Trophoblast cell (in vitro differentiated cells and primary cell): Measurements from ENCODE around the gene CDCP1.

Experiments
- DNase-seq, 2 donors: peaks; one replicate each; pipeline ENCODE4 v3.0.0-alpha.2; 2016
- H2AFZ ChIP-seq: 2 replicates; pipeline ENCODE4 v1.6.1; 2013; ENCODE audit warnings: low read length, moderate library complexity, mild to moderate bottlenecking; ENCODE audit not compliant: insufficient read depth, poor library complexity
- H2AK5ac ChIP-seq: 2 replicates; pipeline ENCODE4 v1.6.1; 2013; ENCODE audit warnings: mild to moderate bottlenecking, low read length
- H2BK120ac ChIP-seq: 2 replicates; pipeline ENCODE4 v1.6.1; 2013; ENCODE audit warnings: low read length, mild to moderate bottlenecking, moderate library complexity; ENCODE audit not compliant: insufficient read depth, poor library complexity
- H2BK12ac ChIP-seq: 2 replicates; pipeline ENCODE4 v1.6.1; 2013; ENCODE audit warnings: mild to moderate bottlenecking, low read length, moderate library complexity
- H2BK5ac ChIP-seq: 2 replicates; pipeline ENCODE4 v1.6.1; 2013; ENCODE audit warnings: low read length, low read depth, moderate library complexity, mild to moderate bottlenecking; ENCODE audit not compliant: poor library complexity
- H3K14ac ChIP-seq: 2 replicates; pipeline ENCODE4 v1.6.1; 2013; ENCODE audit warnings: mild to moderate bottlenecking, low read length
- H3K18ac ChIP-seq: 2 replicates; pipeline ENCODE4 v1.6.1; 2013; ENCODE audit warnings: mild to moderate bottlenecking, low read length
- H3K23ac ChIP-seq: 2 replicates; pipeline ENCODE4 v1.6.1; 2013; ENCODE audit warnings: low read length
- H3K27ac ChIP-seq: 2 replicates; pipeline ENCODE4 v1.5.1; 2013; ENCODE audit warnings: low read depth, mild to moderate bottlenecking, inconsistent platforms, low read length, moderate library complexity
- H3K27me3 ChIP-seq: 2 replicates; pipeline ENCODE4 v1.6.1; 2013; ENCODE audit warnings: inconsistent platforms, mild to moderate bottlenecking, low read length, moderate library complexity; ENCODE audit not compliant: insufficient read depth
- H3K36me3 ChIP-seq, 2 experiments: 1 replicate in 1 of 2; 2 replicates in 1 of 2; pipeline ENCODE4 v1.6.1; 2013; ENCODE audit warnings: low read length in 2 of 2, mild to moderate bottlenecking in 2 of 2, moderate library complexity in 1 of 2; ENCODE audit not compliant: insufficient read depth in 2 of 2, control insufficient read depth in 1 of 2
- H3K4ac ChIP-seq: 2 replicates; pipeline ENCODE4 v1.6.1; 2013; ENCODE audit warnings: low read depth, mild to moderate bottlenecking, low read length, moderate library complexity
- H3K4me1 ChIP-seq, 2 experiments: 1 replicate in 1 of 2; 2 replicates in 1 of 2; pipeline ENCODE4 v1.6.1; 2013; ENCODE audit warnings: low read length in 2 of 2, mild to moderate bottlenecking in 2 of 2, moderate library complexity in 1 of 2; ENCODE audit not compliant: insufficient read depth in 2 of 2, control insufficient read depth in 1 of 2
- H3K4me2 ChIP-seq: 2 replicates; pipeline ENCODE4 v1.6.1; 2013; ENCODE audit warnings: inconsistent platforms, mild to moderate bottlenecking, low read length, moderate library complexity
- H3K4me3 ChIP-seq: 2 replicates; pipeline ENCODE4 v1.5.1; 2013; ENCODE audit warnings: mild to moderate bottlenecking, low read depth, low read length, inconsistent platforms
- H3K79me1 ChIP-seq: one replicate; pipeline ENCODE4 v1.6.1; 2013; ENCODE audit warnings: low read length
- H3K79me2 ChIP-seq: 2 replicates; pipeline ENCODE4 v1.6.1; 2013; ENCODE audit warnings: low read length, mild to moderate bottlenecking; ENCODE audit not compliant: control insufficient read depth, insufficient read depth, poor library complexity
- H3K9ac ChIP-seq: 2 replicates; pipeline ENCODE4 v1.6.1; 2013; ENCODE audit warnings: mild to moderate bottlenecking, low read length
- H3K9me3 ChIP-seq: 2 replicates; pipeline ENCODE4 v1.6.1; 2013; ENCODE audit warnings: low read depth, mild to moderate bottlenecking, control low read depth, inconsistent platforms, low read length; ENCODE audit not compliant: insufficient read depth
- H4K12ac ChIP-seq: 2 replicates; pipeline ENCODE4 v1.6.1; 2013; ENCODE audit warnings: low read depth, mild to moderate bottlenecking, low read length, moderate library complexity
- H4K8ac ChIP-seq: 2 replicates; pipeline ENCODE4 v1.6.1; 2013; ENCODE audit warnings: low read depth, mild to moderate bottlenecking, low read length, moderate library complexity
- H4K91ac ChIP-seq: one replicate; pipeline ENCODE4 v1.6.1; 2013; ENCODE audit warnings: low read depth, mild to moderate bottlenecking, low read length, moderate library complexity
- WGBS: extraction: QIAGEN DNeasy Blood & Tissue Kit; methylation state at CpG from one replicate; pipeline ENCODE4 v1.1.7; 2013; ENCODE audit warnings: missing lambda C conversion rate; ENCODE audit not compliant: insufficient read length, insufficient coverage; ENCODE audit errors: extremely low coverage; 5-methylcytosine and 5-hydroxymethylcytosine counted together

Gene CDCP1

DNA sequence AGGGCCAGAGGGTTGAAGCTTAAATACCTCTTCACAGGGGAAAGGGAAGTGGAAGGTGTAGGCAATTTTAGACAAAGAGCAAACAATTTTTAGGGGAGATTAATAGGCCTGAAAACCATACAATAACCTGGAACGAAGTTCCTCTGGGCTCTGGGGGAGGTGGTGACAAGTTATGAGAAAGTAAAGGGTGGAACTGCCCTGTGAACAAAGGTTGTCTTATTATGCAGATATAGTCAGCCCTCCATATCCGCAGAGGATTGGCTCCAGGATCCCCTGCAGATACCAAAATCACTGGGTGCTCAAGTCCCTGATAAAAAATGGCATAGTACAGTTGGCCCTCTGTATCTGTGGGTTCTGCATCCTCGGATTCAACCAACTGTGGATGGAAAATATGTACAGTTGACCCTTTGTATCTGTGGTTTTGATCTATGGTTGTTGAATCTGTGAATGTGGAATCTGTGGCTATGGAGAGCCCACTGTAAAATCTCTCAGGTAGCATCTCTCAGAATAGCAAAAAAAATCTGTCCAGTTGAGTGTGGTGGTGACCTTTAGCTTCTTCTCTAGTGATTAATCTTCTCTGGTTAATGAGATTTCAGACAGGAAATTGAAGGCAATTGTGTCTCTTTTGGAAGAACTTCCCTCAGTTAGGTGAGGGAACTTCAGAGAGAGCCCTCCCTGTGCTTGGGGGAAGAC is 79.9 kb downstream of the CDCP1 start:
- no peak overlapping the region for H3K27ac ChIP-seq
- H2BK12ac ChIP-seq, result no peak overlapping the region
- peaks cover 3 to 5% of the 10 kb centered on the region in 2 experiments for H3K4me1 ChIP-seq
- H3K27me3 ChIP-seq, result no peaks in the 10 kb centered on the region
- no peak overlapping the region for H3K23ac ChIP-seq
- H3K9ac ChIP-seq, result no peak overlapping the region
- no peak overlapping the region for H4K12ac ChIP-seq
- H3K79me1 ChIP-seq, result peaks cover 2% of the 10 kb centered on the region
- no peak overlapping the region for H4K91ac ChIP-seq
- no peak overlapping the region for H3K4ac ChIP-seq
- H3K4me3 ChIP-seq, result no peak overlapping the region
- DNase-seq, result no peak
- H2BK5ac ChIP-seq, result no peak overlapping the region
- WGBS, result no CpG with 5 or more reads among the region's 3 CpGs
- no peak overlapping the region for H2AK5ac ChIP-seq
- H3K36me3 ChIP-seq, result no peaks in the 10 kb centered on the region
- no peak overlapping the region for H3K4me2 ChIP-seq
- H3K9me3 ChIP-seq, result no peaks in the 10 kb centered on the region
- no peak overlapping the region for H2BK120ac ChIP-seq
- no peak overlapping the region for H2AFZ ChIP-seq
- no peak overlapping the region for H3K18ac ChIP-seq
- no peaks in the 10 kb centered on the region for H3K79me2 ChIP-seq
- H3K14ac ChIP-seq, result no peak overlapping the region
- H4K8ac ChIP-seq, result no peak overlapping the region

DNA sequence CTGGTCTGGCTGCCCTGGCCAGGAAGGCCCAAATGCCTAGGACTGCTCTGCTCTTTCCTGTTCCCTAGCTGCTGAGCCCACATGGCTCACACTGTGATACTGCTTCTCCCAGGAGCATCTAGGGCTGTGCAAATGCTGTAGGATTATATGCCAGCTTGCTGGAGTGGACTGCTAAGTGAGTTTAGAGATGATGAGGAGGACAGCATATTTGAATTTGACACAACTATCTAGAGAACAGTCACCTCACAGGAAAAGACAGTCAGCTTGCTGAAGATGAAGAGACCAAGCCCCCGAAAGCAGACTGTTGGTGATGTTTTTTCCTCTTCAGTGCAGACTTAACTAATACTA is 80.8 kb downstream of the CDCP1 start:
- no peak overlapping the region for H2BK120ac ChIP-seq
- DNase-seq, result no peak
- H3K79me2 ChIP-seq, result no peaks in the 10 kb centered on the region
- H2BK12ac ChIP-seq, result no peak overlapping the region
- no peak overlapping the region for H2BK5ac ChIP-seq
- H3K9me3 ChIP-seq, result no peaks in the 10 kb centered on the region
- no peak overlapping the region for H3K18ac ChIP-seq
- H2AK5ac ChIP-seq, result no peak overlapping the region
- H3K27ac ChIP-seq, result no peak overlapping the region
- H4K91ac ChIP-seq, result no peak overlapping the region
- no peak overlapping the region for H3K23ac ChIP-seq
- H3K14ac ChIP-seq, result no peak overlapping the region
- H3K4me1 ChIP-seq, result peaks cover 3 to 5% of the 10 kb centered on the region in 2 experiments
- H3K36me3 ChIP-seq, result no peaks in the 10 kb centered on the region
- no peaks in the 10 kb centered on the region for H3K27me3 ChIP-seq
- H4K8ac ChIP-seq, result no peak overlapping the region
- H3K4me2 ChIP-seq, result no peak overlapping the region
- H4K12ac ChIP-seq, result no peak overlapping the region
- no peak overlapping the region for H2AFZ ChIP-seq
- peaks cover 2% of the 10 kb centered on the region for H3K79me1 ChIP-seq
- no CpG with 5 or more reads among the region's 1 CpG for WGBS
- no peak overlapping the region for H3K4me3 ChIP-seq
- no peak overlapping the region for H3K4ac ChIP-seq
- no peak overlapping the region for H3K9ac ChIP-seq

DNA sequence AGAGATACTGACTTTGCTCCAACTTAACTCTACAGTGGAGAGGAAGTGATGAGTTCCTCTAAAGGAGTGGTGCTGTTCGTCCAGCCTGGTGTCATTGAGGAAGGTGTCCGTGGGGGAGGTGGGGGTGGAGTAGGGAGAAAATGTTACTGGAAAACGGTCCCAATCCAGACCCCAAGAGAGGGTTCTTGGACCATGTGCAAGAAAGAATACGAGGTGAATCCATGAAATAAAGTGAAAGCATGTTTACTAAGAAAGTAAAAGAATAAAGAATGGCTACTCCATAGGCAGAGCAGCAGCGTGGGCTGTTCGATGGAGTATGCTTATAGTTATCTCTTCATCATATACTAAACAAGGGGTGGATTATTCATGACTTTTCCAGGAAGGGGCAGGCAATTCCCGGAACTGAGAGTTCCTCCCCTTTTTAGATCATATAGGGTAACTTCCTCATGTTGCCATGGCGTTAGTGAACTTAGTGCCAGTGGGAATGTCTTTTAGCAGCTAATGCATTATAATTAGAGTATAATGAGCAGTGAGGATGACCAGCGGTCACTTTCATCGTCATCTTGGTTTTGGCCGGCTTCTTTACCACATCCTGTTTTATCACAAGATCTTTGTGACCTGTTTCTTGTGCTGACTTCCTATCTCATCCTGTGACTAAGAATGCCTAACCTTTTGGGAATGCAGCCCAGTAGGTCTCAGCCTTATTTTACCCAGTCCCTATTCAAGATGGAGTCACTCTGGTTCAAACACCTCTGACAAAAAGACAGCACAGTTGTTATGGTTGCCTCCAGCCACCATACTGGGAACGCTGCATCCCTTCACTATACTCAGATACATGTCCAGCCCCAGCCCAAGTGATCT is 81.4 kb downstream of the CDCP1 start:
- H3K9me3 ChIP-seq, result no peaks in the 10 kb centered on the region
- no peak overlapping the region for H2BK5ac ChIP-seq
- no peaks in the 10 kb centered on the region for H3K27me3 ChIP-seq
- H3K23ac ChIP-seq, result no peak overlapping the region
- peak; percentile 71 to 85 for DNase-seq
- no peak overlapping the region for H3K4me3 ChIP-seq
- H2AK5ac ChIP-seq, result no peak overlapping the region
- H3K4ac ChIP-seq, result no peak overlapping the region
- H3K79me1 ChIP-seq, result peaks cover 2% of the 10 kb centered on the region
- no peak overlapping the region for H4K12ac ChIP-seq
- no peak overlapping the region for H2AFZ ChIP-seq
- no peak overlapping the region for H3K18ac ChIP-seq
- no peak overlapping the region for H3K14ac ChIP-seq
- no peak overlapping the region for H2BK120ac ChIP-seq
- no CpG with 5 or more reads among the region's 12 CpGs for WGBS
- no peak overlapping the region for H3K9ac ChIP-seq
- H4K91ac ChIP-seq, result no peak overlapping the region
- no peak overlapping the region for H4K8ac ChIP-seq
- H3K4me1 ChIP-seq, result peaks cover 3 to 5% of the 10 kb centered on the region in 2 experiments
- no peak overlapping the region for H3K27ac ChIP-seq
- no peak overlapping the region for H2BK12ac ChIP-seq
- no peak overlapping the region for H3K4me2 ChIP-seq
- H3K79me2 ChIP-seq, result no peaks in the 10 kb centered on the region
- no peaks in the 10 kb centered on the region for H3K36me3 ChIP-seq

DNA sequence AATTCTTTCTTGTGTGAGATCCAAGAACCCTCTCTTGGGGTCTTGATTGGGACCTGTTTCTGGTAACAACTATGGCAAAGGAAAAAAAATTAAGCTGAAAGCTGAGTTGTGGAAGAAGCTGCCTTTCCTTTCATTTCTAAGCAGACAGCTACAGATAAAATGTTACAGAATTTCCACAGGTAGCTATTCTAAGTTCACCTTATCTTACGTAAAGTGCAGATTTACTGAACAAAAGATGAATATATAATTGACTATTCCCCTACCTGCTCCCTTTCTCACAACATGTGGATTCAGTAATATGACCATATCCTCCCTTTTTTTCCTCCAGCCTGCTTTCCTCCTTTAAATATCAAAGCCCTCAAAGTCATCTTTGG is 83.5 kb downstream of the CDCP1 start:
- Histone ChIP-seq H2AK5ac (no peak overlapping the region), H3K27ac (no peak overlapping the region), H3K4ac (no peak overlapping the region), H4K91ac (no peak overlapping the region), H3K4me1 (peaks cover 3 to 5% of the 10 kb centered on the region in 2 experiments), H2AFZ (no peak overlapping the region), H3K9ac (no peak overlapping the region), H3K36me3 (no peaks in the 10 kb centered on the region), H3K9me3 (no peaks in the 10 kb centered on the region), H2BK5ac (no peak overlapping the region), H3K14ac (no peak overlapping the region), H3K79me2 (no peaks in the 10 kb centered on the region), H2BK120ac (no peak overlapping the region), H3K79me1 (peaks cover 2% of the 10 kb centered on the region), H3K23ac (no peak overlapping the region), H2BK12ac (no peak overlapping the region), H4K8ac (no peak overlapping the region), H3K4me2 (no peak overlapping the region), H3K18ac (no peak overlapping the region), H3K4me3 (no peak overlapping the region), H3K27me3 (no peaks in the 10 kb centered on the region), H4K12ac (no peak overlapping the region)
- no CpG with 5 or more reads among the region's 1 CpG for WGBS
- DNase-seq, result no peak
